HepG2 (cell line): ENCODE data around the gene THOC7. TPM values are rescaled to one million over a fixed set of nuclear protein-coding genes. Genes with fewer than 3 reads are reported as not detected.

ENCODE experiments used
- BRCA1 ChIP-seq: sonication (generic); formaldehyde crosslinking; IDR thresholded peaks from 2 replicates; pipeline ENCODE4 v1.4.0; 2020; ENCODE audit warnings: missing genetic modification reagents
- CC2D1A ChIP-seq: sonication (generic); formaldehyde crosslinking; IDR thresholded peaks from 2 replicates; pipeline ENCODE4 v1.8.1; 2023; ENCODE audit warnings: mild to moderate bottlenecking, missing genetic modification reagents
- EED ChIP-seq: sonication (generic); formaldehyde crosslinking; IDR thresholded peaks from 2 replicates; pipeline ENCODE4 v1.5.0; 2020; ENCODE audit warnings: mild to moderate bottlenecking, missing genetic modification reagents
- GTF2F1 ChIP-seq: fragments of 150-350 bp; IDR thresholded peaks from 2 replicates; pipeline ENCODE4 v1.6.1; 2014; ENCODE audit warnings: low read length
- GTF3A ChIP-seq: sonication (generic); formaldehyde crosslinking; conservative IDR thresholded peaks from 2 replicates; pipeline ENCODE4 v1.4.0; 2020; ENCODE audit warnings: mild to moderate bottlenecking, missing genetic modification reagents
- HDAC2 ChIP-seq: sonication (generic); formaldehyde crosslinking; IDR thresholded peaks from 2 replicates; pipeline ENCODE4 v1.4.0; 2020; ENCODE audit warnings: missing genetic modification reagents
- HNF4G ChIP-seq, 2 experiments: sonication (generic) in 1 of 2; formaldehyde crosslinking in 1 of 2; IDR thresholded peaks; 2 replicates each; pipeline versions ENCODE4 v1.4.0 to v1.6.1; 2011 to 2020; ENCODE audit warnings: borderline replicate concordance in 2 of 2, low read depth in 2 of 2, mild to moderate bottlenecking in 2 of 2, low read length in 1 of 2, missing genetic modification reagents in 1 of 2, moderate library complexity in 1 of 2
- IKZF4 ChIP-seq: sonication (generic); formaldehyde crosslinking; IDR thresholded peaks from 2 replicates; pipeline ENCODE4 v1.5.1; 2020; ENCODE audit warnings: borderline replicate concordance, mild to moderate bottlenecking, low read depth, missing genetic modification reagents; ENCODE audit errors: not compliant biosample characterization
- MED8 ChIP-seq: sonication (generic); formaldehyde crosslinking; IDR thresholded peaks from 2 replicates; pipeline ENCODE4 v1.8.1; 2023; ENCODE audit warnings: mild to moderate bottlenecking, missing genetic modification reagents; ENCODE audit not compliant: insufficient replicate concordance
- NBN ChIP-seq: fragments of 450-650 bp; conservative IDR thresholded peaks from 2 replicates; pipeline ENCODE4 v1.6.1; 2017
- PHF5A ChIP-seq: IDR thresholded peaks from one replicate; pipeline ENCODE4 v1.6.1; 2018; ENCODE audit warnings: low read depth, missing genetic modification reagents; ENCODE audit not compliant: unreplicated experiment
- POLR2G ChIP-seq: fragments of 200-400 bp; formaldehyde crosslinking; IDR thresholded peaks from 2 replicates; pipeline ENCODE4 v1.6.1; 2018; ENCODE audit warnings: mild to moderate bottlenecking, low read depth, low read length, moderate library complexity
- RELA ChIP-seq: sonication (generic); formaldehyde crosslinking; IDR thresholded peaks from 2 replicates; pipeline ENCODE4 v1.4.0; 2020; ENCODE audit warnings: missing genetic modification reagents
- RFX1 ChIP-seq: fragments of 450-650 bp; IDR thresholded peaks from 2 replicates; pipeline ENCODE4 v1.6.1; 2017
- RNF2 ChIP-seq: fragments of 450-650 bp; conservative IDR thresholded peaks from 2 replicates; pipeline ENCODE4 v1.6.1; 2016; ENCODE audit warnings: low read depth
- SETDB1 ChIP-seq: sonication (generic); formaldehyde crosslinking; IDR thresholded peaks from 2 replicates; pipeline ENCODE4 v1.5.1; 2020; ENCODE audit warnings: missing genetic modification reagents, mild to moderate bottlenecking, borderline replicate concordance
- SMARCE1 ChIP-seq: fragments of 450-650 bp; IDR thresholded peaks from 2 replicates; pipeline ENCODE4 v1.6.1; 2017; ENCODE audit warnings: borderline replicate concordance
- SRF ChIP-seq: IDR thresholded peaks from 2 replicates; pipeline ENCODE4 v1.6.1; 2011; ENCODE audit warnings: mild to moderate bottlenecking, low read depth, low read length, moderate library complexity
- XRCC5 ChIP-seq: fragments of 200-400 bp; formaldehyde crosslinking; optimal IDR thresholded peaks from 2 replicates; pipeline ENCODE3; 2017; ENCODE audit warnings: mild to moderate bottlenecking, low read length
- ZFP90 ChIP-seq: sonication (generic); formaldehyde crosslinking; IDR thresholded peaks from 2 replicates; pipeline ENCODE4 v1.8.0; 2022; ENCODE audit warnings: missing genetic modification reagents, mild to moderate bottlenecking, inconsistent platforms, borderline replicate concordance
- ZNF180 ChIP-seq: sonication (generic); formaldehyde crosslinking; IDR thresholded peaks from 2 replicates; pipeline ENCODE4 v1.4.0; 2020; ENCODE audit warnings: low read depth, missing genetic modification reagents, borderline replicate concordance
- ZNF256 ChIP-seq: sonication (generic); formaldehyde crosslinking; conservative IDR thresholded peaks from 2 replicates; pipeline ENCODE4 v1.4.0; 2020; ENCODE audit warnings: missing genetic modification reagents
- ZNF296 ChIP-seq: sonication (generic); formaldehyde crosslinking; conservative IDR thresholded peaks from 2 replicates; pipeline ENCODE4 v1.5.0; 2020; ENCODE audit warnings: mild to moderate bottlenecking, missing genetic modification reagents
- ZNF350 ChIP-seq: sonication (generic); formaldehyde crosslinking; IDR thresholded peaks from 2 replicates; pipeline ENCODE4 v1.4.0; 2020; ENCODE audit warnings: mild to moderate bottlenecking, low read depth, missing genetic modification reagents, borderline replicate concordance
- ZNF446 ChIP-seq: sonication (generic); formaldehyde crosslinking; IDR thresholded peaks from 2 replicates; pipeline ENCODE4 v1.5.0; 2020; ENCODE audit warnings: mild to moderate bottlenecking, missing genetic modification reagents
- ZNF557 ChIP-seq: sonication (generic); formaldehyde crosslinking; IDR thresholded peaks from 2 replicates; pipeline ENCODE4 v1.4.0; 2020; ENCODE audit warnings: missing genetic modification reagents
- polyA plus RNA-seq, 8 experiments: library from polyadenylated mRNA; depleted of rRNA in 3 of 8; stranded (reverse) in 7 of 8; unstranded in 1 of 8; fragments of >200 nt; fragmentation: Illumina TruSeq in 4 of 8; extraction: Trizol in 4 of 8; gene quantifications; 2 replicates each; pipeline versions ENCODE4 v1.2.1 to v1.2.3, GENCODE V29; 2011 to 2016; ENCODE audit warnings: low read depth in 4 of 8, missing spikeins in 1 of 8, mixed read lengths in 1 of 8; ENCODE audit not compliant: insufficient read depth in 1 of 8
- total RNA-seq, 5 experiments: library from RNA; depleted of rRNA; stranded (reverse); fragments of >200 nt; fragmentation: Illumina TruSeq; extraction: Trizol; gene quantifications; 2 replicates each; pipeline ENCODE4 v1.2.3, GENCODE V29; 2016; ENCODE audit warnings: low read depth in 1 of 5
- TF ChIP-seq, protein P1 (sequence below): sonication (generic); formaldehyde crosslinking; IDR thresholded peaks from 2 replicates; pipeline ENCODE4 v1.5.1; 2020; ENCODE audit warnings: missing genetic modification reagents, mild to moderate bottlenecking, borderline replicate concordance
- TF ChIP-seq, protein P2 (sequence below): sonication (generic); formaldehyde crosslinking; IDR thresholded peaks from 2 replicates; pipeline ENCODE4 v1.5.1; 2020; ENCODE audit warnings: mild to moderate bottlenecking, missing genetic modification reagents, borderline replicate concordance

THOC7 gene
- total and polyA plus RNA-seq, 2 of the 13 experiments (the other 11 are each of a cell fraction or from before 2014, with no cell fraction given): 32.8 to 63.5 TPM

DNA sequence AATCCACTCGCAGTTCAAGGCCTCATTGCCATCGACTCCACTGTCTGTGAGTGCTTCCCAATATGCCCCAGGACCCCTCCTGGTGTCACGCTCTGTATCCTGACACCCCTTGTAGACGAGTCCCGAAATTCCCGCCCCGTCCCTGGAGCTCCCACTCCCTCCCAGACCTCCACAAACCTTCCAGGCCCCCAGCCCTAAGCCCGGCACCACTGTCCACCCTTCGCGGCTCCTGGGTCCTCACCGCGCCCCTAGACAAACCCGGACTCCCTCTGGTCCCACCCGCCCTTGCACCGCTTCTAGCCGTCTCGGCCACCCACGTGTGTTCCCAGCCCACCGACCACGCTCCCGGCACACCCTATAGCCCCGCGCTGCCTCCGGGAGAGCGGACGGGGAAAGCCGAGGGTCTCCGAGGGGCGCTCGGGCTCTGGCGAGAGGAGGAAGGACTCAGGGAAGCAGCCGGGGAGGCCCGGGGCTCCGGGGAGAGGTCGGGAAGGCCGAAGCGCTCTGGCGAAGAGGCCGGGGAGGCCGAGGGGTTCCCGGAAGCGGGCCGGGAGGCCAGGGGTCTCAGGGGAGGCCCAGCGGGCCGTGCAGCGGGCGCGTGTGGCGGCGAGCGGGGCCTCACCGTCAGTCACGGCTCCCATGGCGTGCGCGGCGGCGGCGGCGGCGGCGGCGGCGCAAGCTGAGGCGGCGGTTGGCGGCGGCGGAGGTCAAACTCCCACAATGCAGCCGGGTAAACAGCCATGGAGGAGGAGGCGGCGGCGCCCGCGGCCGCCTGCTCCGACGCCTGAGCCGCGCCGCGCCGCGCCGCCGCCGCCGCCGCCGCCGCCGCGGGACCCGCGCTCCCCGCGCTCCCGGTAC is at the start of gene THOC7, which contains the start of gene ATXN7 (continued):
- TF ChIP-seq RNF2 (no peak), NBN (no peak), XRCC5 (no peak), ZNF296 (0 out of 2 replicates have a peak, but pooled peaks have one; percentile 44), ZNF446 (CRISPR knock-in tag) (no peak; the same call in 1 of the 2 replicates), POLR2G (peak; percentile 53; the same call in 1 of the 2 replicates), GTF3A (CRISPR knock-in tag) (no peak), GTF2F1 (no peak), HDAC2 (CRISPR knock-in tag) (no peak), ZNF557 (no peak), EED (CRISPR knock-in tag) (0 out of 2 replicates have a peak, but pooled peaks have one; percentile 32), HNF4G (IDR thresholded peaks at IDR 0.05; ENCODE audit: borderline replicate concordance, low read depth, low read length) (no peak), HNF4G (CRISPR knock-in tag; IDR thresholded peaks at IDR 0.05; ENCODE audit: borderline replicate concordance, low read depth) (no peak), BRCA1 (CRISPR knock-in tag) (no peak), ZNF350 (no peak), ZNF256 (CRISPR knock-in tag) (no peak), SRF (no peak), PHF5A (CRISPR knock-in tag) (no peak), MED8 (no peak), SMARCE1 (no peak), IKZF4 (CRISPR knock-in tag) (no peak), ZNF180 (CRISPR knock-in tag) (no peak), CC2D1A (CRISPR knock-in tag) (no peak), RFX1 (no peak), ZFP90 (CRISPR knock-in tag) (no peak), RELA (CRISPR knock-in tag) (no peak), SETDB1 (CRISPR knock-in tag) (no peak)
- TF ChIP-seq, protein P1, sequence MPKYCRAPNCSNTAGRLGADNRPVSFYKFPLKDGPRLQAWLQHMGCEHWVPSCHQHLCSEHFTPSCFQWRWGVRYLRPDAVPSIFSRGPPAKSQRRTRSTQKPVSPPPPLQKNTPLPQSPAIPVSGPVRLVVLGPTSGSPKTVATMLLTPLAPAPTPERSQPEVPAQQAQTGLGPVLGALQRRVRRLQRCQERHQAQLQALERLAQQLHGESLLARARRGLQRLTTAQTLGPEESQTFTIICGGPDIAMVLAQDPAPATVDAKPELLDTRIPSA: no peak
- TF ChIP-seq, protein P2, sequence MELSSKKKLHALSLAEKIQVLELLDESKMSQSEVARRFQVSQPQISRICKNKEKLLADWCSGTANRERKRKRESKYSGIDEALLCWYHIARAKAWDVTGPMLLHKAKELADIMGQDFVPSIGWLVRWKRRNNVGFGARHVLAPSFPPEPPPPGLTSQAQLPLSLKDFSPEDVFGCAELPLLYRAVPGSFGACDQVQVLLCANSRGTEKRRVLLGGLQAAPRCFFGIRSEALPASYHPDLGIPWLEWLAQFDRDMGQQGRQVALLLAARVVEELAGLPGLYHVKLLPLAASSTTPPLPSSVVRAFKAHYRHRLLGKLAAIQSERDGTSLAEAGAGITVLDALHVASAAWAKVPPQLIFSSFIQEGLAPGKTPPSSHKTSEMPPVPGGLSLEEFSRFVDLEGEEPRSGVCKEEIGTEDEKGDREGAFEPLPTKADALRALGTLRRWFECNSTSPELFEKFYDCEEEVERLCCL (CRISPR knock-in tag): no peak
